Lower lobe of right lung (tissue), 2 donors: ENCODE results near the gene GLIS1. TPM values are rescaled to one million over a fixed set of nuclear protein-coding genes. Genes with fewer than 3 reads are reported as not detected.

Source experiments
- ATAC-seq, 2 donors: fragments of 200-7000 bp; cut with Tn5 transposase; one replicate each; pipeline ENCODE4 v1.9.1; 2020 to 2022; ENCODE audit warnings: mild to moderate bottlenecking in 2 of 2, moderate library complexity in 2 of 2
- DNase-seq: peaks from one replicate; pipeline ENCODE4 v3.0.0-alpha.2; 2020
- H3K27ac ChIP-seq: fragments of 200-600 bp; one replicate; pipeline ENCODE4 v1.8.0; 2022
- H3K27me3 ChIP-seq: fragments of 200-600 bp; one replicate; pipeline ENCODE4 v1.8.0; 2022; ENCODE audit warnings: low read depth
- H3K36me3 ChIP-seq: fragments of 200-600 bp; one replicate; pipeline ENCODE4 v1.8.0; 2022; ENCODE audit warnings: mild to moderate bottlenecking
- H3K4me1 ChIP-seq: fragments of 200-600 bp; one replicate; pipeline ENCODE4 v1.8.0; 2022
- H3K4me3 ChIP-seq: fragments of 200-600 bp; one replicate; pipeline ENCODE4 v1.8.0; 2022; ENCODE audit warnings: mild to moderate bottlenecking
- H3K9me3 ChIP-seq: fragments of 200-600 bp; one replicate; pipeline ENCODE4 v1.8.0; 2022
- CTCF ChIP-seq: fragments of 200-600 bp; IDR thresholded peaks from one replicate; pipeline ENCODE4 v1.8.0; 2022; ENCODE audit warnings: antibody characterized with exemption, mild to moderate bottlenecking
- intact Hi-C: fragments of 100-400 bp; cut with DNase I; formaldehyde crosslinking; loops from one replicate; pipeline ENCODE4 v1.11.0; 2022
- total RNA-seq: library from RNA; stranded (reverse); fragmentation: NEBNext Ultra II Directional; extraction: Animal tissue kit (Norgen Biotek cat#: 25700); gene quantifications from one replicate; pipeline ENCODE4 v1.2.1, GENCODE V29; 2021
- donor health status: DM: no; HTN: yes; CAD: no; lungs with severe emphysema.

GLIS1 gene
- total RNA-seq, 1 donor from 2014 or later, result not detected

GRCh38 chr1:53712276-53712675 lies 26.7 kb downstream of the GLIS1 start:
- no peak for ATAC-seq
- Histone ChIP-seq H3K27ac (no peak overlapping the region), H3K27me3 (peaks cover 19% of the 10 kb centered on the region), H3K36me3 (no peaks in the 10 kb centered on the region), H3K4me3 (no peak overlapping the region), H3K4me1 (no peaks in the 10 kb centered on the region), H3K9me3 (no peaks in the 10 kb centered on the region)
- intact Hi-C loops, result no loop called here
- TF ChIP-seq CTCF, result no peak
- DNase-seq, result no peak

- ATAC-seq (peak in 1 of 2 donors; percentile 18), DNase-seq (no peak)
- Histone ChIP-seq H3K4me1 (no peaks in the 10 kb centered on the region), H3K27ac (no peak overlapping the region), H3K27me3 (peaks cover 23% of the 10 kb centered on the region), H3K36me3 (no peaks in the 10 kb centered on the region), H3K9me3 (no peaks in the 10 kb centered on the region), H3K4me3 (no peak overlapping the region)
- intact Hi-C loops, result no loop called here
- TF ChIP-seq CTCF, result no peak
Observed at GRCh38 chr1:53710584-53710983, 28.4 kb downstream of the GLIS1 start.

GRCh38 chr1:53708687-53709086 lies 30.3 kb downstream of the GLIS1 start:
- Histone ChIP-seq H3K9me3 (no peaks in the 10 kb centered on the region), H3K4me1 (no peaks in the 10 kb centered on the region), H3K27ac (no peak overlapping the region), H3K27me3 (peaks cover 10% of the 10 kb centered on the region), H3K36me3 (no peaks in the 10 kb centered on the region), H3K4me3 (no peak overlapping the region)
- ATAC-seq, result peak; percentile 23 to 55
- DNase-seq, result no peak
- TF ChIP-seq CTCF, result no peak
- intact Hi-C loops, result no loop called here

- H3K4me1 ChIP-seq, result no peaks in the 10 kb centered on the region
- H3K27ac ChIP-seq, result no peak overlapping the region
- H3K4me3 ChIP-seq, result no peak overlapping the region
- no peaks in the 10 kb centered on the region for H3K9me3 ChIP-seq
- TF ChIP-seq CTCF, result no peak
- ATAC-seq (no peak), DNase-seq (no peak)
- intact Hi-C loops, result no loop called here
- H3K36me3 ChIP-seq, result no peaks in the 10 kb centered on the region
- H3K27me3 ChIP-seq, result peaks cover 10% of the 10 kb centered on the region
Observed at GRCh38 chr1:53706356-53706755, 32.6 kb downstream of the GLIS1 start.

- no peak for DNase-seq
- intact Hi-C loops, result no loop called here
- ATAC-seq, result no peak
Observed at GRCh38 chr1:53705446-53706096, 33.4 kb downstream of the GLIS1 start.

More at GRCh38 chr1:53705446-53706096, 33.4 kb downstream of the GLIS1 start:
- Histone ChIP-seq H3K9me3 (no peaks in the 10 kb centered on the region), H3K4me1 (no peaks in the 10 kb centered on the region), H3K36me3 (no peaks in the 10 kb centered on the region), H3K27ac (no peak overlapping the region), H3K4me3 (no peak overlapping the region), H3K27me3 (peaks cover 10% of the 10 kb centered on the region)
- TF ChIP-seq CTCF, result no peak
